HG03095 (cell line): Measurements from ENCODE around the gene NUMA1.

Experiments used
- ATAC-seq: cut with Tn5 transposase; IDR thresholded peaks from one replicate; pipeline ENCODE4 v1.9.1; 2021; ENCODE audit warnings: moderate library complexity; ENCODE audit not compliant: unreplicated experiment

The NUMA1 gene

GRCh38 chr11:72001285-72001684, 79.1 kb downstream of the NUMA1 start:
- ATAC-seq = no peak

GRCh38 chr11:72000202-72000867, 80.0 kb downstream of the NUMA1 start:
- ATAC-seq = no peak

GRCh38 chr11:71999798-72000197, 80.5 kb downstream of the NUMA1 start:
- no peak for ATAC-seq

- ATAC-seq = no peak
These were observed 81.0 kb downstream of the NUMA1 start for GRCh38 chr11:71999362-71999761.

GRCh38 chr11:71998649-71999310, 81.6 kb downstream of the NUMA1 start, which contains the start of gene IL18BP:
IL18BP (plus strand) TSS chr11:71998909; CDS start chr11:71999985, 1,076 bp downstream.
- no peak for ATAC-seq

GRCh38 chr11:71998061-71998460, 82.3 kb downstream of the NUMA1 start:
- no peak for ATAC-seq

GRCh38 chr11:71997594-71997993, 82.7 kb downstream of the NUMA1 start:
- no peak for ATAC-seq

- no peak for ATAC-seq
These were observed 83.4 kb downstream of the NUMA1 start for GRCh38 chr11:71996946-71997345.

GRCh38 chr11:71996517-71996916, 83.8 kb downstream of the NUMA1 start:
- ATAC-seq = no peak

GRCh38 chr11:71995726-71996291, 84.5 kb downstream of the NUMA1 start:
- no peak for ATAC-seq

GRCh38 chr11:71994786-71995185, 85.6 kb downstream of the NUMA1 start:
- ATAC-seq = no peak

GRCh38 chr11:71992136-71992730, 88.1 kb downstream of the NUMA1 start:
- ATAC-seq = no peak

GRCh38 chr11:71991494-71991893, 88.8 kb downstream of the NUMA1 start:
- peak; percentile 51 for ATAC-seq

- no peak for ATAC-seq
These were observed 89.6 kb downstream of the NUMA1 start for GRCh38 chr11:71990701-71991100.

- no peak for ATAC-seq
These were observed 92.3 kb downstream of the NUMA1 start for GRCh38 chr11:71988050-71988449.

GRCh38 chr11:71987521-71987920, 92.8 kb downstream of the NUMA1 start:
- ATAC-seq = no peak

GRCh38 chr11:71986131-71986530, 94.2 kb downstream of the NUMA1 start:
- ATAC-seq = no peak

- ATAC-seq = no peak
These were observed 100.7 kb downstream of the NUMA1 start for GRCh38 chr11:71979602-71980001.

- no peak for ATAC-seq
These were observed 101.2 kb downstream of the NUMA1 start for GRCh38 chr11:71979094-71979493.

GRCh38 chr11:71977743-71978418, 102.5 kb downstream of the NUMA1 start:
- no peak for ATAC-seq

GRCh38 chr11:71977090-71977489, 103.3 kb downstream of the NUMA1 start:
- ATAC-seq = no peak
